Gastroesophageal sphincter (tissue), 4 donors: ENCODE measurements around the gene MUSK. TPM values are rescaled to one million over a fixed set of nuclear protein-coding genes. Genes with fewer than 3 reads are reported as not detected.

Experiments
- ATAC-seq: fragments of 150-250 bp; one replicate; pipeline ENCODE4 v1.9.1; 2016; ENCODE audit warnings: mild to moderate bottlenecking, moderate library complexity
- H3K27ac ChIP-seq, 4 donors: fragments of 200-600 bp; sonication (generic) in 3 of 4; 1 replicate in 3 of 4; 2 replicates in 1 of 4; pipeline ENCODE4 v1.5.1; 2016 to 2019
- H3K27me3 ChIP-seq: fragments of 200-600 bp; sonication (generic); one replicate; pipeline ENCODE4 v1.5.1; 2019
- H3K36me3 ChIP-seq, 2 donors: fragments of 200-600 bp; sonication (generic); one replicate each; pipeline ENCODE4 v1.5.1; 2019; ENCODE audit warnings: control low read depth in 1 of 2
- H3K4me1 ChIP-seq, 3 donors: fragments of 200-600 bp; sonication (generic); 1 replicate in 2 of 3; 2 replicates in 1 of 3; pipeline ENCODE4 v1.5.1; 2016 to 2019; ENCODE audit warnings: control low read depth in 2 of 3
- H3K4me3 ChIP-seq, 2 donors: fragments of 200-600 bp; sonication (generic); one replicate each; pipeline ENCODE4 v1.5.1; 2019; ENCODE audit warnings: mild to moderate bottlenecking in 1 of 2, moderate library complexity in 1 of 2
- H3K9me3 ChIP-seq, 3 donors: fragments of 200-600 bp; sonication (generic); one replicate each; pipeline ENCODE4 v1.5.1; 2017 to 2019; ENCODE audit warnings: control low read depth in 2 of 3
- CTCF ChIP-seq, 4 experiments: fragments of 200-600 bp in 2 of 4; fragments of 450-650 bp in 2 of 4; sonication (generic) in 1 of 4; IDR thresholded peaks; one replicate each; pipeline ENCODE4 v1.5.1; 2017 to 2019; ENCODE audit warnings: antibody characterized with exemption in 4 of 4, mild to moderate bottlenecking in 2 of 4, moderate library complexity in 2 of 4
- EP300 ChIP-seq: sonication (generic); formaldehyde crosslinking; IDR thresholded peaks from one replicate; pipeline ENCODE4 v1.6.1; 2017; ENCODE audit warnings: antibody characterized with exemption, mild to moderate bottlenecking
- POLR2A ChIP-seq, 2 donors: fragments of 450-650 bp; IDR thresholded peaks; one replicate each; pipeline ENCODE4 v1.6.1; 2017; ENCODE audit warnings: antibody characterized with exemption in 2 of 2, mild to moderate bottlenecking in 2 of 2, moderate library complexity in 1 of 2
- POLR2AphosphoS5 ChIP-seq: sonication (generic); formaldehyde crosslinking; IDR thresholded peaks from one replicate; pipeline ENCODE4 v1.6.1; 2017; ENCODE audit warnings: antibody characterized with exemption
- WGBS, 2 donors: methylation state at CpG; one replicate each; pipeline ENCODE4 v1.1.5; 2018; ENCODE audit warnings: low coverage in 1 of 2; 5-methylcytosine and 5-hydroxymethylcytosine counted together
- total RNA-seq, 4 donors: library from RNA; depleted of rRNA; stranded (reverse); fragments of >200 nt; gene quantifications; one replicate each; pipeline ENCODE4 v1.1.0, GENCODE V29; 2016

MUSK gene
- total RNA-seq, 4 donors from 2014 or later, result 2.9 to 8.4 (median 4.2) TPM

GRCh38 chr9:110808599-110808980 lies 140.0 kb downstream of the MUSK start:
- WGBS, 2 donors, result 79 to 88% methylated on average over 4 of the region's 4 CpGs
- TF ChIP-seq POLR2A (IDR thresholded peaks at IDR 0.05) (no peak), CTCF (IDR thresholded peaks at IDR 0.05) (no peak), EP300 (no peak), POLR2AphosphoS5 (no peak)
- H3K27ac ChIP-seq, result no peak overlapping the region

GRCh38 chr9:110809038-110809595 lies 140.5 kb downstream of the MUSK start:
- H3K36me3 ChIP-seq, result no peaks in the 10 kb centered on the region
- H3K4me1 ChIP-seq, result no peaks in the 10 kb centered on the region
- 79 to 82% methylated on average over 3 of the region's 3 CpGs for WGBS, 2 donors
- no peak overlapping the region for H3K27ac ChIP-seq
- TF ChIP-seq EP300, result no peak
- TF ChIP-seq POLR2A (IDR thresholded peaks at IDR 0.05), result no peak
- no peak for TF ChIP-seq POLR2AphosphoS5
- TF ChIP-seq CTCF (IDR thresholded peaks at IDR 0.05), result no peak
- H3K4me3 ChIP-seq, result no peak overlapping the region
- peaks cover 8% of the 10 kb centered on the region for H3K27me3 ChIP-seq
- H3K9me3 ChIP-seq, result no peaks in the 10 kb centered on the region
- ATAC-seq, result no peak

More at GRCh38 chr9:110808599-110808980, 140.0 kb downstream of the MUSK start:
- no peaks in the 10 kb centered on the region for H3K4me1 ChIP-seq
- H3K9me3 ChIP-seq, result no peaks in the 10 kb centered on the region
- no peaks in the 10 kb centered on the region for H3K36me3 ChIP-seq
- H3K4me3 ChIP-seq, result no peak overlapping the region
- H3K27me3 ChIP-seq, result peaks cover 8% of the 10 kb centered on the region
- ATAC-seq, result no peak

- H3K27ac ChIP-seq, result no peak overlapping the region
Measured at GRCh38 chr9:110810262-110810976, 141.8 kb downstream of the MUSK start.

GRCh38 chr9:110812886-110813285 lies 144.3 kb downstream of the MUSK start:
- H3K27me3 ChIP-seq, result peaks cover 8% of the 10 kb centered on the region
- H3K27ac ChIP-seq, result no peak overlapping the region
- H3K4me1 ChIP-seq, result no peaks in the 10 kb centered on the region
- WGBS, 2 donors, result 85 to 94% methylated on average over 3 of the region's 3 CpGs
- no peak for TF ChIP-seq EP300
- no peak overlapping the region for H3K4me3 ChIP-seq
- ATAC-seq, result no peak
- no peaks in the 10 kb centered on the region for H3K9me3 ChIP-seq
- H3K36me3 ChIP-seq, result no peaks in the 10 kb centered on the region

More at GRCh38 chr9:110810262-110810976, 141.8 kb downstream of the MUSK start:
- H3K9me3 ChIP-seq, result no peaks in the 10 kb centered on the region
- no peaks in the 10 kb centered on the region for H3K4me1 ChIP-seq
- no peak for ATAC-seq
- H3K36me3 ChIP-seq, result no peaks in the 10 kb centered on the region
- WGBS, 2 donors, result 95 to 100% methylated on average over 1 of the region's 1 CpG
- TF ChIP-seq POLR2A (IDR thresholded peaks at IDR 0.05) (no peak), CTCF (IDR thresholded peaks at IDR 0.05) (no peak), EP300 (no peak), POLR2AphosphoS5 (no peak)
- H3K27me3 ChIP-seq, result peaks cover 8% of the 10 kb centered on the region
- no peak overlapping the region for H3K4me3 ChIP-seq

- Histone ChIP-seq H3K4me3 (no peak overlapping the region), H3K36me3 (no peaks in the 10 kb centered on the region), H3K27ac (no peak overlapping the region), H3K27me3 (peaks cover 8% of the 10 kb centered on the region), H3K4me1 (no peaks in the 10 kb centered on the region), H3K9me3 (no peaks in the 10 kb centered on the region)
- no peak for ATAC-seq
- TF ChIP-seq POLR2AphosphoS5 (no peak), POLR2A (IDR thresholded peaks at IDR 0.05) (no peak), CTCF (IDR thresholded peaks at IDR 0.05) (no peak), EP300 (no peak)
- 50 to 68% methylated on average over 2 of the region's 2 CpGs for WGBS, 2 donors
Measured at GRCh38 chr9:110814159-110814558, 145.6 kb downstream of the MUSK start.
